ENCODE results near the gene PRTFDC1. TPM values are rescaled to one million over a fixed set of nuclear protein-coding genes. Genes with fewer than 3 reads are reported as not detected.

PRTFDC1 gene
- total and polyA plus RNA-seq, 2 of the 13 experiments (the other 11 are each of a cell fraction or from before 2014, with no cell fraction given): not detected

DNA sequence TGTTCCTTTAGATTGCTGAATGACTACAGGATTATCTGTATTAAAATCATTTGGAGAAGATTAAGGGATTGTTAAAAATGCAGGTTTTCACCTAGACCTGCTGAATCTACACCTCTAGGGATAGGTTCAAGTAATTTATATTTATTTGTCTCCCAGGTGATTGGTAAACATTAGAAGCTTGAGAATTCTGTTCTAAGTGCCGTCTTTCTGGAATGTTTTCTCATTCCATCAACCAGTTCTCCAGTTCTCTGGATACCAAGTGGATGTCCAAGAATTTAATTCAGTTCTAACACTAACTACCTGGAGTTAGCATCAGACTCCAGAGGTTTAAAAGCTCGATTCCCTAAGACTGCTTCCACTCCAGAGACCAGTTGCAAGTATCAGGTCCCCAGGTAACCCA is 110.9 kb downstream of the PRTFDC1 start:
- Histone ChIP-seq H3K9ac (ENCODE audit: insufficient read depth, low read depth, low read length) (no peak overlapping the region), H3K27me3 (ENCODE audit: control insufficient read depth in 1 of 2, insufficient read depth in 2 of 2, low read length in 2 of 2) (no peaks in the 10 kb centered on the region; a peak in 1 of 5 replicates), H3K4me1 (ENCODE audit: insufficient read depth, low read length) (no peaks in the 10 kb centered on the region), H3K9me3 (ENCODE audit: low read length) (no peaks in the 10 kb centered on the region), H3K4me2 (ENCODE audit: low read depth, low read length) (no peak overlapping the region), H2AFZ (ENCODE audit: low read length) (no peak overlapping the region), H3K36me3 (replicated peaks in 1 of 2; ENCODE audit: control insufficient read depth in 1 of 2, insufficient read depth in 2 of 2, low read length in 2 of 2) (no peaks in the 10 kb centered on the region), H3K27ac (ENCODE audit: extremely low read length, insufficient read depth, low read length) (no peak overlapping the region), H4K20me1 (ENCODE audit: insufficient read depth, low read length) (no peaks in the 10 kb centered on the region), H3K4me3 (replicated peaks in 1 of 3; ENCODE audit: insufficient read depth in 1 of 3, low read depth in 2 of 3, low read length in 3 of 3) (no peak overlapping the region), H3K79me2 (ENCODE audit: insufficient read depth, low read length) (no peaks in the 10 kb centered on the region)
- intact Hi-C loops (cut with micrococcal nuclease; ENCODE audit: unreplicated experiment): no loop called here
- ATAC-seq (no peak), DNase-seq (ENCODE audit: low spot score) (no peak), FAIRE-seq (no peak)
- in situ Hi-C loops (cut with HindIII; ENCODE audit: extremely low pct_ligation_motif_present, low pct_unique_long_range_greater_than_20kb): no loop called here
- no TSS peak for BruUV-seq (replicated peaks)
- WGBS (ENCODE audit: low lambda C conversion rate): 5% methylated on average over 2 of the region's 2 CpGs
- CTCF ChIA-PET (ENCODE audit: low intra/inter-chr PET ratio, low total read pairs): no interaction called here
- no peak for TF ChIP-seq ZNF503 (CRISPR knock-in tag; IDR thresholded peaks at IDR 0.05)
- TF ChIP-seq SPEN (CRISPR knock-in tag; IDR thresholded peaks at IDR 0.05; ENCODE audit: low read depth): no peak
- no peak for TF ChIP-seq ZNF557 (CRISPR knock-in tag; IDR thresholded peaks at IDR 0.05)
- no peak for TF ChIP-seq ZNF143 (CRISPR knock-in tag; IDR thresholded peaks at IDR 0.05)
- TF ChIP-seq, protein P1, sequence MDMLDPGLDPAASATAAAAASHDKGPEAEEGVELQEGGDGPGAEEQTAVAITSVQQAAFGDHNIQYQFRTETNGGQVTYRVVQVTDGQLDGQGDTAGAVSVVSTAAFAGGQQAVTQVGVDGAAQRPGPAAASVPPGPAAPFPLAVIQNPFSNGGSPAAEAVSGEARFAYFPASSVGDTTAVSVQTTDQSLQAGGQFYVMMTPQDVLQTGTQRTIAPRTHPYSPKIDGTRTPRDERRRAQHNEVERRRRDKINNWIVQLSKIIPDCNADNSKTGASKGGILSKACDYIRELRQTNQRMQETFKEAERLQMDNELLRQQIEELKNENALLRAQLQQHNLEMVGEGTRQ (IDR thresholded peaks at IDR 0.05; ENCODE audit: low read depth, low read length): no peak
- TF ChIP-seq, protein P1 (CRISPR knock-in tag; IDR thresholded peaks at IDR 0.05; ENCODE audit: borderline replicate concordance): no peak
- no peak for TF ChIP-seq ZNF329 (CRISPR knock-in tag; IDR thresholded peaks at IDR 0.05; ENCODE audit: low read depth)
- no peak for TF ChIP-seq TMF1 (CRISPR knock-in tag; IDR thresholded peaks at IDR 0.05; ENCODE audit: low read depth)
- no peak for TF ChIP-seq NFE2 (CRISPR knock-in tag; IDR thresholded peaks at IDR 0.05)
- TF ChIP-seq, protein P2, sequence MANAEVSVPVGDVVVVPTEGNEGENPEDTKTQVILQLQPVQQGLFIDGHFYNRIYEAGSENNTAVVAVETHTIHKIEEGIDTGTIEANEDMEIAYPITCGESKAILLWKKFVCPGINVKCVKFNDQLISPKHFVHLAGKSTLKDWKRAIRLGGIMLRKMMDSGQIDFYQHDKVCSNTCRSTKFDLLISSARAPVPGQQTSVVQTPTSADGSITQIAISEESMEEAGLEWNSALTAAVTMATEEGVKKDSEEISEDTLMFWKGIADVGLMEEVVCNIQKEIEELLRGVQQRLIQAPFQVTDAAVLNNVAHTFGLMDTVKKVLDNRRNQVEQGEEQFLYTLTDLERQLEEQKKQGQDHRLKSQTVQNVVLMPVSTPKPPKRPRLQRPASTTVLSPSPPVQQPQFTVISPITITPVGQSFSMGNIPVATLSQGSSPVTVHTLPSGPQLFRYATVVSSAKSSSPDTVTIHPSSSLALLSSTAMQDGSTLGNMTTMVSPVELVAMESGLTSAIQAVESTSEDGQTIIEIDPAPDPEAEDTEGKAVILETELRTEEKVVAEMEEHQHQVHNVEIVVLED (CRISPR knock-in tag; IDR thresholded peaks at IDR 0.05; ENCODE audit: borderline replicate concordance): no peak
- POLR2A ChIA-PET: no interaction called here
